Effector CD8-positive, alpha-beta T cell (primary cell): ENCODE data around the gene UBXN4.
"Not testable (repeated sequence)": the region's sequence is repeated elsewhere in the genome, so short reads cannot be mapped to it uniquely, and the experiment has no call there.

Source experiments
- DNase-seq: peaks from one replicate; lab custom pipeline; 2025; lab: John Stamatoyannopoulos, UW

The UBXN4 gene

GRCh38 chr2:135762530-135762929, 20.9 kb downstream of the UBXN4 start:
- DNase-seq, result no peak

DNA sequence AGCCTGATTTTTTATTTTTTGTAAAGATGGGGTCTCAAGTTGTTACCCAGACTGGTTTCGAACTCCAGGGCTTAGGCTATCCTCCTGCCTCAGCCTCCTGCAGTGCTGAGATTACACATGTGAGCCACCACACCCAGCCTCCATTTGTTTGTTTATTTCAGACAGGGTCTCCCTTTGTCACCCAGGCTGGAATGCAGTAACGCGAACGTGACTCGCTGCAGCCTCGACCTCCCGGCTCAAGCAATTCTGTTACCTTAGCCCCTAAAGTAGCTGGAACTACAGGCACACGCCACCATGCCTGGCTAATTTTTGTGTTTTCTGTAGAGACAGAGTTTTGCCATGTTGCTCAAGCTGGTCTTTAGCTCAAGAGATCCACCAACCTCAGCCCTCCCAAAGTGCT, 27.2 kb downstream of the UBXN4 start:
- no peak for DNase-seq

DNA sequence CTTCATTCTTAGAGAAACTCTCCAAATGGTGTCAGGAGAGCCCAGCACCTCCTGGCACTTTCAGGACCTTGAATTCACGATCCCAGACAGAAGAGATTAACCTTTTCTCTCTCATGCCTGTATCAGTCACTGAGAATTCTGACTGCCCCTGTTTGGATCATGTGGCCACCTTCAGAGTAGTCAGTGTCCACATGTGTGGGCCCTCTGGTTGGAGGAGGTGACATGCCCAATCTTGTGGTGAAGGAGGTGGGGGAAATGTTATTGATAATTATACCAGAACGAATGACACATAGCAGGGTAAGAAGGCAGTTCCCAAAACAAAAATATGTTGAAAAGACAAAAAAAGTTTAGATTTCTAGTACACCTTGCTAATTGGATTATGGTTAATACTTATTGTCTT, 31.7 kb downstream of the UBXN4 start:
- DNase-seq, result no peak

DNA sequence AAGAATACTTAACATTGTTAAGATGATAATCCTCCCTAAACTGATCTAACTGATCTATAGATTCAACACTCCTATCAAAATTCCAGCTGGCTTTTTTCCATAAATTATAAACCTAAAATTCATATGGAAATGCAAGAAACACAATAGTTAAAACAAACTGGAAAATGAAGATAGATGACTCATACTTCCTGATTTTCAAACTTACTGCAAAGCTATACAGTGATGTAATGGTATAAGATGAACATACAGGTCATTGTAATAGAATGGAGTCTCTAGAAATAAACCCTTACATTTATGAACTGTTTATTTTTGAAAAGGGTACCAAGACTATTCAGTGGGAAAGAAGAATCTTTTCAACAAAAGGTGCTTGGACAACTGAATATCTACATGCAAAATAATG, 32.3 kb downstream of the UBXN4 start:
- DNase-seq, result no peak

DNA sequence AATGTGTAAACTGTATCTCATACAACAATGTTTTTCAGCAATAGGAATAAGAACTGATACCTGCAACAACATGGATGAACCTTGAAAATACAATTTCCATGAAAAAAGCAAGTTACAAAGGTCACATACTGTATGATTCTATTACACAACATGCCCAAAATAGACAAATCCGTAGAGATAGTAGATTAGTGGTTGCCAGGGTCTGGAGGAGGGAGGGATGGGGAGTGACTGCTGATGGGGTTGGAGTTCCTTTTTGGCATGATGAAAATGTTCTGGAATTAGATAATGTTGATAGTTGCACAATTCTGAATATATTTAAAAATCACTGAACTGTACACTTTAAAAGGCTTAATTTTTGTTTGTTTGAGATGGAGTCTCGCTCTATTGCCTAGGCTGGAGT, 33.8 kb downstream of the UBXN4 start:
- no peak for DNase-seq

DNA sequence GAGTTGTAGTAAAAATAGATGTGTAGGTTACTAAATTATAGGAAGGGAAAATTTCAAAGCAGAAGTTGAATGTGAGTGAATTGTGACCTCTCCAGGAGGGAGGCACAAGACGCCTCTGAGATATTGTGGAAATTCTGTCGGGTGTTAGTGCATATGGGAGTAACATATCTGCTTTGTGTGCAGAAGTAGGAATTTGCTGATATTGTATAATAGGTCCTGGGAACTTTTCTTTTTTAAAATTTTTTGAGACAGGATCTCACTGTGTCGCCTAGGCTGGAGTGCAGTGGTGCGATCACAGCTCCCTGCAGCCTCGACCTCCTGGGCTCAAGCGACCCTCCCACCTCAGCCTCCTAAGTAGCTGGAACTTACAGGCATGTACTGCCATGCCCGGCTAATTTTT, 34.7 kb downstream of the UBXN4 start:
- DNase-seq, result no peak

- DNase-seq, result no peak
Measured at GRCh38 chr2:135782231-135782630, 40.6 kb downstream of the UBXN4 start.

- no peak for DNase-seq
Measured at GRCh38 chr2:135783439-135783838, 41.8 kb downstream of the UBXN4 start.

DNA sequence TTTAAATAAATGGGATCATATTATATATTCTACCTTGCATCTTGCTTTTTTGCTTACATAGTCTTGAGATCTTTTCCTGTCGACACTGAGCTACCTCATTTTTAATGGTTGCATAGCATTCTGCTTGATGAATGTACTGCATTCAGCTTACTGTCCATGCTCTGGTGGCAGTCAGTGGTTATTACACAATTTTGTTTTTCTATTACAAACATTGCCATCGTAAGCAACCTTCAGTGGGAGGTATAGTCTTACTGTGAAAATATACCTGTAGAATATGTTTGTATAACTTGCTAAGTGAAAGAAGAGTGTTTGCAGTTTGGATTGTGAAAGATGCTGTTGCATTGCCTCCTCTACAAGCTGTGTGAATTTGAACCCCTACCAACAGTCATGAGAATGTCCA, 43.4 kb downstream of the UBXN4 start:
- DNase-seq, result no peak

- DNase-seq, result no peak
Measured at GRCh38 chr2:135786823-135787222, 45.2 kb downstream of the UBXN4 start.

DNA sequence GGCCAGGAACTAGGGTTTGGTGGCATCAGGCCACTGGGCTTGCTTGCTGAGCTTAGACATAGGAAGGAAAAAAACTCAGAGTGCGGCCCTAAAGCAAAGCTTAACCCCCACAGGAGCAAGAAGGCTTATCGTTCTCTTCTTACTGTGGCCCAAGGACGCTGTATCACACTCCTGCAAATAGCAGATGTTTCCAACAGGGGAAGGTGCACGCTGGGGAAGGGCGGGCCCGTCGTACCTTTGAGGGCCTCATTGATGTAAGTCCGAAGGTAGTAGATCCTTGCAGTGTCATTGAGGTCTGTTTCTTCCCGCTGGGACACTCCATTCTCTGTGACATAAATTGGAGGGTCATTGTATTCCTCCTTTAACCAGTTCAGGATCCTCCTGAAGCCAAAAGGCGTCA, 48.8 kb downstream of the UBXN4 start:
- no peak for DNase-seq

- DNase-seq, result no peak
Measured at GRCh38 chr2:135791418-135792190, 49.9 kb downstream of the UBXN4 start.

DNA sequence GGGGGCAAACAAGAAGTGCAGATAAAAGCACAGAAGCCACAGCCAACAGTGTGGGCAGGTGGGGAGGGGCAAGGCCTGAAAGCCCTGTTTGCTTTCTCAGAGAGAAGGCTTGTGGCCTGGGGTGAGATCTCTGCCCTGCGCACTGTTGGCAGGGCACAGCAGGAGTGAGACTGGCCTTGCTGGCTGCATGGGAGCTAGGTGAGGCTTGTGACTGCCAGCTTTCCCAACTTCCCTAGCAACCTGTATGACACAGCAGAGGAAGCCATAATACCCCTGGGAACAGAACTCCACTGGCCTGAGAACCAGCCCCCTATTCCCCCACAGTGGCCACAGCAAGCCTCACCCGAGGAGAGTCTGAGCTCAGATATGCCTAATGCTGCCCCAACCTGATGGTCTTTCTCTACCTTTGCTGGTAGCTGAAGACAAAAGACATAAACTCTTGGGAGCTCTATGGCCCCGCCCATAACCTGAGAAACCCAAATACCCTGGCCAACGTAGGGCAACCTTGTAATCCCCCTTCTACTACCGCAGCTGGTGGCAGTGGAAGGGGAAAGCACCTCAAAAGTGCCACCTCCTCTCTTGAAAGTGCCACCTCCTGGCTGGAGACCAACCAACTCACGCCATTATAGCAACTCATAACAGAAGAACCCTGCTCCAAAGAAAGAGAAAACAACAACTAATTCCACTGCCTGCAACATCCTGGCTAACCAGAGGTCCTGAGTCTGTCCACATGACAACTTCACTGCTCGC, 50.9 kb downstream of the UBXN4 start:
- DNase-seq, result no peak

DNA sequence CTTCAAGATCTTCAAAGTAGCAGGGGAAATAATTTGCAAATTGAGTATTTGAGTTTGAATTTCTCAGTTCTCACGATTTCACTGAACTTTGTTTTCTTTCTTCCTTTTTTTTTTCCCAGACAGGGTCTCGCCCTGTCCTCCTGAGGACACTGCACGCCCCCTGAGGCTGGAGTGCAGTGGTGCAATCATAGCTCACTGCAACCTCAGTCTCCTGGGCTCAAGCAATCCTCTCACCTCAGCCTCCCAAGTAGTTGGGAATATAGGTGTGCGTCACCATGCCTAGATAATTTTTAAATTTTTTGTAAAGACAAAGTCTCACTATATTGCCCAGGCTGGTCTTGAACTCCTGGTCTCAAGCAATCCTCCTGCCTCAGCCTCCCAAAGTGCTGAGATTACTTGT, 54.0 kb downstream of the UBXN4 start:
- not testable (repeated sequence) for DNase-seq

DNA sequence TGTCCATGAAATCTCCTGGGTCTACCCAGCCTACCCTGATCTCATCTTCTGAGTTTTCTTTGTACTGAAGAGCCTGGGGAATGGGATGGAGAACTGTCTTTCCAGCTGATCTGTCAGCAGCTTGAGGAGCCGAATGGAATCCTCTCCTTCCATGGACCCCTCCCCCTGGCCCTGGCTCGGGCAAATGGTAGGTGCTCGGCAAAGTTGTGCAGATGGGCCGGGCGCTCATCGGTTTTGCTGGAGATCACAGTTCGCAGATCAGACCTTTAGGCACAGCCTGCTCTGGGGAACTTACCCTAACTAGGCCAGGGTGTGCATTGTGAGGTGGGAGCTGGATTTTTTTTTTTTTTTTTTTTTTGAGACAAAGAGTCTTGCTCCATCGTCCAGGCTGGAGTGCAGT, 55.0 kb downstream of the UBXN4 start:
- no peak for DNase-seq

GRCh38 chr2:135797497-135798274, 56.0 kb downstream of the UBXN4 start:
- DNase-seq, result peak; percentile 45

DNA sequence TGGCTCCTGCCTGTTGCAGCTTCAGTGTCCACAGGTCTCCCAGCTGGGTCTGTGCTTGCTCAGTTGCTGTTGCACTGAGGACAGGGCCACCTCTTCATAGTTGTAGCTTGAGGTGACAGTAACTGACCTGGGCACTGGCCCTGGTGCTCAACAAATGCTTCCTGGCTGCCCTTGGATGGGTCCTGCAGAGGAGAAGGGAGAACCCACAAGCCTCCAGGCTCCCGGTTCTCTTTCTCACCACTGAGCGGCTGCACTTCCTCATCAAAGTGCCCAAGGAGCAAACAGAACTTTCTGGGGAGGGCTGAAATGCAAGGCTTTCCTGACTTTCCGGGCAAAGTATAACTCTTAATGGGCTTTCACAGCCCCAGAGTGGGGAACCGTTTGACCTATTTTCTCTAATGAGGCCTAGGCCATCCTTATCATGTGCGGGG, 56.6 kb downstream of the UBXN4 start:
- no peak for DNase-seq

- no peak for DNase-seq
Measured at GRCh38 chr2:135798762-135799161, 57.1 kb downstream of the UBXN4 start.

- no peak for DNase-seq
Measured at GRCh38 chr2:135799738-135800137, 58.1 kb downstream of the UBXN4 start.

GRCh38 chr2:135800513-135801460, 59.1 kb downstream of the UBXN4 start:
- no peak for DNase-seq

DNA sequence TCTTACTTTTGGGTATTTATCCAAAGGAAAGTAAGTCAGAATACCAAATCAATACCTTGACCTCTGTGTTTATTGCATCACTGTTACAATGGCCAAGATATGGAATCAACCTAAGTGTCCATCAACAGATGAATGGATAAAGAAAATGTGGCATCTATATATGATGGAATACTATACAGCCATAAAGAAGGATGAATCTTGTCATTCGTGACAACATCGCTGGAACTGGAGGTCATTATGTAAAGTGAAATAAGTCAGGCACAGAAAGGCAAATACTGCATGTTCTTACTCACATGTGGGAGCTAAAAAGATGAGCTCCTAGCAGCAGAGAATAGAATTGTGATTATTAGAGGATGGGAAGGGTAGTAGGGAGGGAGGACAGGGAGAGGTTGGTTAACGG, 60.7 kb downstream of the UBXN4 start:
- DNase-seq, result no peak

DNA sequence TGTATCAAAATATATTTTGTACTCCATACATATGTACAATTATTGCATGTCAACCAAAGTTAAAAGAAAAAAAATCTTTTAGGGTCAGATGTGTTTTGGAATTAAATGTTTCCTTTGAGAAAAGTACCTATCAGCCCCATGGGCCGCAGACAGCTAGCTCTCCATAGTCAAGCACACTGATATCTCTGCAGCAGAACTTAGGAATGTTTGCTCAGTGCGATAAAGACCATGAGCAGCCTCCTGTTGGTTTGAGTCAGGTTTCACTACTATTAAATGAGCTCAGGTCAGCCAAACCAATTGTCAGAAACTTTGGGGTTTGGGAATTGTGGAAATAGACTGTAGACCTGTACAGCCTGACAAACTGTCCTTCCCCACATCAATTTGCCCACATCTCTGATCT, 61.6 kb downstream of the UBXN4 start:
- no peak for DNase-seq
